T-helper 22 cell (primary cell): Measurements from ENCODE around the gene AP3B1.
"Not testable (repeated sequence)": the region's sequence is repeated elsewhere in the genome, so short reads cannot be mapped to it uniquely, and the experiment has no call there.

Experiments used
- DNase-seq: peaks from one replicate; pipeline ENCODE4 v3.0.0-alpha.2; 2020; ENCODE audit warnings: low read depth

AP3B1 gene

GRCh38 chr5:78151594-78152271 is 142.8 kb downstream of the AP3B1 start:
- DNase-seq = no peak

GRCh38 chr5:78137290-78137689 is 157.2 kb downstream of the AP3B1 start:
- no peak for DNase-seq

- no peak for DNase-seq
These were observed 161.1 kb downstream of the AP3B1 start for GRCh38 chr5:78133423-78133822.

GRCh38 chr5:78132507-78132906 is 162.0 kb downstream of the AP3B1 start:
- no peak for DNase-seq

- DNase-seq = no peak
These were observed 164.9 kb downstream of the AP3B1 start for GRCh38 chr5:78129597-78129996.

GRCh38 chr5:78127875-78128274 is 166.6 kb downstream of the AP3B1 start:
- no peak for DNase-seq

GRCh38 chr5:78126536-78126935 is 168.0 kb downstream of the AP3B1 start:
- no peak for DNase-seq

- no peak for DNase-seq
These were observed 178.3 kb downstream of the AP3B1 start for GRCh38 chr5:78116167-78116566.

- DNase-seq = no peak
These were observed 180.7 kb downstream of the AP3B1 start for GRCh38 chr5:78113689-78114264.

GRCh38 chr5:78112931-78113330 is 181.6 kb downstream of the AP3B1 start:
- no peak for DNase-seq

GRCh38 chr5:78109891-78110324 is 184.6 kb downstream of the AP3B1 start:
- DNase-seq = no peak

GRCh38 chr5:78108564-78108963 is 185.9 kb downstream of the AP3B1 start:
- DNase-seq = no peak

GRCh38 chr5:78103232-78103918 is 191.1 kb downstream of the AP3B1 start:
- no peak for DNase-seq

GRCh38 chr5:78102500-78102899 is 192.0 kb downstream of the AP3B1 start:
- no peak for DNase-seq

- DNase-seq = no peak
These were observed 199.4 kb downstream of the AP3B1 start for GRCh38 chr5:78095125-78095524.

- DNase-seq = no peak
These were observed 204.5 kb downstream of the AP3B1 start for GRCh38 chr5:78090002-78090401.

- DNase-seq = no peak
These were observed 215.6 kb downstream of the AP3B1 start for GRCh38 chr5:78078858-78079257.

GRCh38 chr5:78077369-78078068 is 217.0 kb downstream of the AP3B1 start:
- no peak for DNase-seq

- no peak for DNase-seq
These were observed 218.1 kb downstream of the AP3B1 start for GRCh38 chr5:78076351-78076750.

- no peak for DNase-seq
These were observed 219.2 kb downstream of the AP3B1 start for GRCh38 chr5:78075301-78075700.

- DNase-seq = not testable (repeated sequence)
These were observed 223.8 kb downstream of the AP3B1 start for GRCh38 chr5:78070691-78071090.

GRCh38 chr5:78067581-78067980 is 226.9 kb downstream of the AP3B1 start:
- not testable (repeated sequence) for DNase-seq

- DNase-seq = not testable (repeated sequence)
These were observed 227.8 kb downstream of the AP3B1 start for GRCh38 chr5:78066722-78067121.
